ENCODE measurements around the gene SLITRK5.

The SLITRK5 gene

DNA sequence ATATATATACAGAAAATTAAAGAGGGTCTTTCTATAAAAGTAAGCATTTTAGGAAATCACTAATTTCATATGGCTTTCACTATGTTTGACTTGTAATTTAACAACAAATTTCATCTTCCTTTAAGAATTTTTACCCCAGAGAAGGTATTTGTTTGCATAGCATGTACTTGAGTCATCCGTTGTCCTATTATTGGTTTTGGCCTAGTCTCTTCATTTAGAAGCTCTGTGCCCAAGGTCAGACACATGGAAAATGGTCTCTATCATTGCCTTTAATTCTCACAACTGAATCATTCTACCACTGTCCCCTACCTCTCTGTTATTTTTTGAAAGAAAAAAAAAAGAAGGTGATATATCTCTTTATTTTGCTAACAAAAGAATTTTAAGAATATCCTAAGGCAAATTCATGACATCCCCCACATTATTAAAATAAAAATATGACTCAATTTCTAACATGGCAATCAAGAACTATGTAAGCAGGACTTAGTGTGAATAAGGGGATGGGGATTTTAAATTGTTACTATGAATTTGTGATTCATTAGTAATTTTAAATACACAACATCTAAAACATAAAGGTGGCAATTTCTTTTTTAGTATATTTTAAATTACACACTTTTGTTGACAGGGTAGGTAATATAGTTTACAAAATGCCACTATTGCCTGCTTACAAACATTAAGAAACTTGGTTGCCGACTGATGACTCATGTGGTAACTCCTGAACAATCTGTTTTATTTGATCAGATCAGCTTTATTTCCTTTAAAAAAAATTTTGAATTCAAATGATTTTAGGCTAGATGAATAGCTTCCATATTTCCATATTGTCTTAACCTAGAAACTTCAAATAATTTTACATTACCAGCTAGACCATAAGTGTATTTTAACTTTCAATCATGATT, 13.9 kb downstream of the SLITRK5 start:
- Histone ChIP-seq H3K36me3 (ENCODE audit: insufficient read depth, low read length) (no peaks in the 10 kb centered on the region), H3K27ac (no peak overlapping the region), H3K4me3 (no peak overlapping the region), H3K9me3 (ENCODE audit: low read depth, low read length) (no peaks in the 10 kb centered on the region), H3K9ac (ENCODE audit: insufficient read length) (no peak overlapping the region)
- TF ChIP-seq EZH2 (IDR thresholded peaks at IDR 0.05), result no peak
- TF ChIP-seq POLR2AphosphoS5 (IDR thresholded peaks at IDR 0.05; ENCODE audit: borderline replicate concordance, low read depth, low read length), result no peak
- TF ChIP-seq FOXP2 (optimal IDR thresholded peaks at IDR 0.05; ENCODE audit: control extremely low read depth, extremely low read length, insufficient read depth), result no peak
- DNase-seq (ENCODE audit: low read depth, low spot score), result no peak

DNA sequence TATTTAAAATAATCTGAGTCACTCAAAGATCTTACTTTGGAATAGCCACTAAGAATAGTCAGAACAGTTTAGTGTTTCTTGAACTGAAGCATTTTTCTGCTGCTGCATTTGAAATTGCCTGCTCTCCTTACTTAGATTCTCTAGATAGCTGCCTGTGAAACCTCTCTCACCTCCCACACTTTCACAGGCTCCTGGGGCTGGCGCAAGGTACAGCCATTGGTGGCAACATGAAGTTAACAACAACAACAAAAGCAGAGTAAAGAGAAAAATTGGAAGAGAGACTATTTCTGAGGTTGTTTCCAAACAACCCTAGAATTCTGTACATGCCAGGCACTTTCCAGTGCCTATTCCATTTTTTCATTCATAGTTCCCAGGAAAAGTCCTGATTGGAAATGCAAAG, 25.3 kb downstream of the SLITRK5 start:
- no peak overlapping the region for H3K27ac ChIP-seq
- H3K9ac ChIP-seq (ENCODE audit: insufficient read length), result no peak overlapping the region
- no peak for TF ChIP-seq FOXP2 (optimal IDR thresholded peaks at IDR 0.05; ENCODE audit: control extremely low read depth, extremely low read length, insufficient read depth)
- no peaks in the 10 kb centered on the region for H3K9me3 ChIP-seq (ENCODE audit: low read depth, low read length)
- DNase-seq (ENCODE audit: low read depth, low spot score), result no peak
- H3K4me3 ChIP-seq, result no peak overlapping the region
- H3K36me3 ChIP-seq (ENCODE audit: insufficient read depth, low read length), result no peaks in the 10 kb centered on the region

DNA sequence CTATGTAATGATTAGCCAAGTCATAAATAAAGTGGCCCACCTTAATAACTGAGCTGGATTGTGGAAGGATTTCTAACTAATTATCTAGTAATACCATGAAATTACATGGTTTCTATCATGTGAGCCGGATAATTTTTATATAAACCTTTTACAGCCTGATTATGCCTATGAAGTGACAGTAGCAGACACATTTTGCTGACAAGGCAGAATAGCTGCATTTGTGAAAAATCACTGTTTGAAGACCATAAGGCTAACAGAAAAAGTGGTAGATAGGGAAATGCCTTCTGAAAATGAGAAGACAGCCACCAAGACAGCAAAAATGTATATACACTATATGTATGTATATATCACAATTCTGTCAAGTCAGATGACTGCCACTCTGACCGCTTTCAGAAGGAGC, 27.1 kb downstream of the SLITRK5 start:
- no peak for TF ChIP-seq EZH2 (IDR thresholded peaks at IDR 0.05)
- no peak for TF ChIP-seq POLR2AphosphoS5 (IDR thresholded peaks at IDR 0.05; ENCODE audit: borderline replicate concordance, low read depth, low read length)
- no peak for TF ChIP-seq FOXP2 (optimal IDR thresholded peaks at IDR 0.05; ENCODE audit: control extremely low read depth, extremely low read length, insufficient read depth)
- Histone ChIP-seq H3K4me3 (no peak overlapping the region), H3K27ac (0 out of 2 replicates have a peak overlapping the region, but pooled peaks have one; percentile 10), H3K36me3 (ENCODE audit: insufficient read depth, low read length) (no peaks in the 10 kb centered on the region), H3K9ac (ENCODE audit: insufficient read length) (no peak overlapping the region), H3K9me3 (ENCODE audit: low read depth, low read length) (no peaks in the 10 kb centered on the region)
- no peak for DNase-seq (ENCODE audit: low read depth, low spot score)

DNA sequence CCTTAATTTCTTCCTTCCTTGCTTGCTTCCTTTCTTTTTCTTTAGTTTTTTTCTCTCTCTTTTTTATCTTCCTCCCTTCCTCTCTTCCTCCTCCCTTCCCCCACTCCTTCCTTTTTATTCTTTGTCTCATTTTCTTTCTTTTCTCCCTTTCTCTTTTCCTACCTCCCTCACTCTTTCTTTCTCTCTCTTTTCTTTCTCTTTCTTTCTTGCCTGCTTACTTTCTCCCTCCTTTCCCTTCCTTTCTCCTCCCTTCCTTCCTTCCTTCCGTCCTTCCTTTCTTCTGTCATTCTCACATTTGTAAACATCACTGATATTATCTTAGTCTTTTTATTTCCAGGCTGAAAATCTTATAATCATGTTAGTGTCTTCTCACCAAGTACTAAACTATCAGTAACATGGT, 38.8 kb downstream of the SLITRK5 start:
- H3K4me3 ChIP-seq, result no peak overlapping the region
- no peak overlapping the region for H3K27ac ChIP-seq
- H3K36me3 ChIP-seq (ENCODE audit: insufficient read depth, low read length), result no peaks in the 10 kb centered on the region
- no peak overlapping the region for H3K9ac ChIP-seq (ENCODE audit: insufficient read length)
- no peak for TF ChIP-seq EZH2 (IDR thresholded peaks at IDR 0.05)
- no peak for TF ChIP-seq POLR2AphosphoS5 (IDR thresholded peaks at IDR 0.05; ENCODE audit: borderline replicate concordance, low read depth, low read length)
- no peak for TF ChIP-seq FOXP2 (optimal IDR thresholded peaks at IDR 0.05; ENCODE audit: control extremely low read depth, extremely low read length, insufficient read depth)
- H3K9me3 ChIP-seq (ENCODE audit: low read depth, low read length), result no peaks in the 10 kb centered on the region
- DNase-seq (ENCODE audit: low read depth, low spot score), result no peak

DNA sequence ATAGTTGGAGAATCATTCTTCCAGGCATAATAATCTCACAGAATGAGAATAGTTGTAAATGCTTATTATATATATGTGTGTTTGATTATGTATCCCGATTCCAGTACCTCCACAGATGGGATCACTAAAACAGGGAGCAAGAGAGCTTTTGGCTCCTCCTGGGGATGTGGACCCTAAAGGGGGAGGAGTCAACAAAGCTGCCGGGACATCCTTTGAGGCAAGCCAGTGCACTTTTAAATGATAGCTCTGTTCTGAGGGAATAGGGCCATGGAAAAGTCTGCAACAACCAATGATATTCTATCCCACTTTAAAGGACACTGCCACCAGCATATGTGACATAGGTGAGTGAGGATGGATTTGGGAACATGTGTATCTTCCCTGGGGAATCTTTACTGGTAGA, 40.8 kb downstream of the SLITRK5 start:
- no peak for TF ChIP-seq EZH2 (IDR thresholded peaks at IDR 0.05)
- TF ChIP-seq FOXP2 (optimal IDR thresholded peaks at IDR 0.05; ENCODE audit: control extremely low read depth, extremely low read length, insufficient read depth), result no peak
- no peak for TF ChIP-seq POLR2AphosphoS5 (IDR thresholded peaks at IDR 0.05; ENCODE audit: borderline replicate concordance, low read depth, low read length)
- H3K36me3 ChIP-seq (ENCODE audit: insufficient read depth, low read length), result no peaks in the 10 kb centered on the region
- H3K4me3 ChIP-seq, result no peak overlapping the region
- H3K27ac ChIP-seq, result no peak overlapping the region
- no peaks in the 10 kb centered on the region for H3K9me3 ChIP-seq (ENCODE audit: low read depth, low read length)
- H3K9ac ChIP-seq (ENCODE audit: insufficient read length), result no peak overlapping the region
- no peak for DNase-seq (ENCODE audit: low read depth, low spot score)

All from SK-N-MC (cell line).